Measurements from ENCODE around the gene HIBADH.

Gene HIBADH

GRCh38 chr7:27670177-27670576, 7.5 kb upstream of the HIBADH start:
- DNase-seq (ENCODE audit: low read depth in 2 of 2) = no peak
- no peak overlapping the region for H3K4me3 ChIP-seq (replicated peaks in 1 of 2; ENCODE audit: low read depth in 2 of 2, low read length in 2 of 2)
- no peak for TF ChIP-seq CTCF (IDR thresholded peaks at IDR 0.05; ENCODE audit: low read depth, low read length)

- TF ChIP-seq CTCF (IDR thresholded peaks at IDR 0.05; ENCODE audit: low read depth, low read length) = no peak
- no peak overlapping the region for H3K4me3 ChIP-seq (replicated peaks in 1 of 2; ENCODE audit: low read depth in 2 of 2, low read length in 2 of 2)
- DNase-seq (ENCODE audit: low read depth in 2 of 2) = no peak
Measured at GRCh38 chr7:27665531-27665930, 2.8 kb upstream of the HIBADH start.

GRCh38 chr7:27663989-27664331, 1.3 kb upstream of the HIBADH start:
- DNase-seq (ENCODE audit: low read depth in 2 of 2) = no peak
- TF ChIP-seq CTCF (IDR thresholded peaks at IDR 0.05; ENCODE audit: low read depth, low read length) = no peak
- no peak overlapping the region for H3K4me3 ChIP-seq (replicated peaks in 1 of 2; ENCODE audit: low read depth in 2 of 2, low read length in 2 of 2)

- no peak for TF ChIP-seq CTCF (IDR thresholded peaks at IDR 0.05; ENCODE audit: low read depth, low read length)
- DNase-seq (ENCODE audit: low read depth in 2 of 2) = peak; percentile 32 to 43
- peak overlapping the region; percentile 78 to 79 for H3K4me3 ChIP-seq (replicated peaks in 1 of 2; ENCODE audit: low read depth in 2 of 2, low read length in 2 of 2)
Measured at GRCh38 chr7:27661811-27662489, 733 bp downstream of the HIBADH start.

GRCh38 chr7:27656724-27657123, 6.0 kb downstream of the HIBADH start:
- no peak for TF ChIP-seq CTCF (IDR thresholded peaks at IDR 0.05; ENCODE audit: low read depth, low read length)
- H3K4me3 ChIP-seq (replicated peaks in 1 of 2; ENCODE audit: low read depth in 2 of 2, low read length in 2 of 2) = no peak overlapping the region

GRCh38 chr7:27655184-27655583, 7.5 kb downstream of the HIBADH start:
- no peak for DNase-seq (ENCODE audit: low read depth in 2 of 2)
- TF ChIP-seq CTCF (IDR thresholded peaks at IDR 0.05; ENCODE audit: low read depth, low read length) = no peak
- H3K4me3 ChIP-seq (replicated peaks in 1 of 2; ENCODE audit: low read depth in 2 of 2, low read length in 2 of 2) = no peak overlapping the region

More at GRCh38 chr7:27656724-27657123, 6.0 kb downstream of the HIBADH start:
- no peak for DNase-seq (ENCODE audit: low read depth in 2 of 2)

- H3K4me3 ChIP-seq (replicated peaks in 1 of 2; ENCODE audit: low read depth in 2 of 2, low read length in 2 of 2) = no peak overlapping the region
- no peak for DNase-seq (ENCODE audit: low read depth in 2 of 2)
- TF ChIP-seq CTCF (IDR thresholded peaks at IDR 0.05; ENCODE audit: low read depth, low read length) = no peak
Measured at GRCh38 chr7:27652518-27652917, 10.2 kb downstream of the HIBADH start.

Measured in cardiac fibroblast (primary cell).